ENCODE results near the gene COPG1.
"Not testable (repeated sequence)": the region's sequence is repeated elsewhere in the genome, so short reads cannot be mapped to it uniquely, and the experiment has no call there.

COPG1 gene

GRCh38 chr3:129249284-129250065 lies at the start of gene COPG1:
TSS of gene COPG1 (plus strand) at chr3:129249606. CDS start at chr3:129249710, 104 bp downstream.
- DNase-seq (ENCODE audit: low read depth in 2 of 2): peak; percentile 77 to 82

GRCh38 chr3:129204473-129204872 lies 44.9 kb upstream of the COPG1 start:
- DNase-seq (ENCODE audit: low read depth in 2 of 2): no peak

GRCh38 chr3:129205109-129205832 lies 44.1 kb upstream of the COPG1 start:
- DNase-seq (ENCODE audit: low read depth in 2 of 2): no peak

- no peak for DNase-seq (ENCODE audit: low read depth in 2 of 2)
Measured at GRCh38 chr3:129207479-129207878, 41.9 kb upstream of the COPG1 start.

- no peak for DNase-seq (ENCODE audit: low read depth in 2 of 2)
Measured at GRCh38 chr3:129211345-129211744, 38.1 kb upstream of the COPG1 start.

- no peak for DNase-seq (ENCODE audit: low read depth in 2 of 2)
Measured at GRCh38 chr3:129211772-129212171, 37.6 kb upstream of the COPG1 start.

GRCh38 chr3:129213238-129213637 lies 36.2 kb upstream of the COPG1 start:
- no peak for DNase-seq (ENCODE audit: low read depth in 2 of 2)

- DNase-seq (ENCODE audit: low read depth in 2 of 2): no peak
Measured at GRCh38 chr3:129218742-129219141, 30.7 kb upstream of the COPG1 start.

GRCh38 chr3:129224387-129224786 lies 25.0 kb upstream of the COPG1 start:
- DNase-seq (ENCODE audit: low read depth in 2 of 2): not testable (repeated sequence)

- no peak for DNase-seq (ENCODE audit: low read depth in 2 of 2)
Measured at GRCh38 chr3:129224984-129225393, 24.4 kb upstream of the COPG1 start.

- DNase-seq (ENCODE audit: low read depth in 2 of 2): no peak
Measured at GRCh38 chr3:129226374-129226773, 23.0 kb upstream of the COPG1 start.

- no peak for DNase-seq (ENCODE audit: low read depth in 2 of 2)
Measured at GRCh38 chr3:129228891-129229585, 20.4 kb upstream of the COPG1 start.

- no peak for DNase-seq (ENCODE audit: low read depth in 2 of 2)
Measured at GRCh38 chr3:129230311-129231019, 18.9 kb upstream of the COPG1 start.

GRCh38 chr3:129231331-129232119 lies 17.9 kb upstream of the COPG1 start:
- DNase-seq (ENCODE audit: low read depth in 2 of 2): no peak

GRCh38 chr3:129233538-129233937 lies 15.9 kb upstream of the COPG1 start:
- DNase-seq (ENCODE audit: low read depth in 2 of 2): no peak

- DNase-seq (ENCODE audit: low read depth in 2 of 2): no peak
Measured at GRCh38 chr3:129234441-129234840, 15.0 kb upstream of the COPG1 start.

- DNase-seq (ENCODE audit: low read depth in 2 of 2): no peak
Measured at GRCh38 chr3:129235344-129235917, 14.0 kb upstream of the COPG1 start.

GRCh38 chr3:129238945-129239705 lies 10.3 kb upstream of the COPG1 start:
- no peak for DNase-seq (ENCODE audit: low read depth in 2 of 2)

GRCh38 chr3:129239991-129240390 lies 9.4 kb upstream of the COPG1 start:
- no peak for DNase-seq (ENCODE audit: low read depth in 2 of 2)

- no peak for DNase-seq (ENCODE audit: low read depth in 2 of 2)
Measured at GRCh38 chr3:129240436-129240835, 9.0 kb upstream of the COPG1 start.

Data from stimulated activated CD8-positive, alpha-beta memory T cell treated with anti-CD3 and anti-CD28 coated beads, Interleukin-7, amount 100 ng/mL, for 1 hour (primary cell).